GM19240 (cell line): Measurements from ENCODE around the gene NHLRC4.

ENCODE experiments used
- DNase-seq: peaks from one replicate; pipeline ENCODE4 v3.0.0; 2011; ENCODE audit warnings: low spot score; ENCODE audit not compliant: insufficient read length

The NHLRC4 gene

GRCh38 chr16:530111-530817 is 36.5 kb upstream of the NHLRC4 start:
- no peak for DNase-seq

GRCh38 chr16:531494-532125 is 35.2 kb upstream of the NHLRC4 start:
- DNase-seq = no peak

- no peak for DNase-seq
Observed at GRCh38 chr16:533391-534123, 33.2 kb upstream of the NHLRC4 start.

- no peak for DNase-seq
Observed at GRCh38 chr16:534135-534534, 32.7 kb upstream of the NHLRC4 start.

GRCh38 chr16:534856-535445 is 31.9 kb upstream of the NHLRC4 start:
- DNase-seq = no peak

GRCh38 chr16:535446-536405 is 31.1 kb upstream of the NHLRC4 start:
- no peak for DNase-seq

GRCh38 chr16:536746-537145 is 30.1 kb upstream of the NHLRC4 start:
- no peak for DNase-seq

- DNase-seq = no peak
Observed at GRCh38 chr16:537415-538335, 29.1 kb upstream of the NHLRC4 start.

GRCh38 chr16:539901-540530 is 26.8 kb upstream of the NHLRC4 start:
- no peak for DNase-seq

- DNase-seq = no peak
Observed at GRCh38 chr16:540645-541340, 26.0 kb upstream of the NHLRC4 start.

- DNase-seq = no peak
Observed at GRCh38 chr16:543301-544164, 23.3 kb upstream of the NHLRC4 start.

GRCh38 chr16:544517-544916 is 22.3 kb upstream of the NHLRC4 start:
- no peak for DNase-seq

GRCh38 chr16:546909-547770 is 19.7 kb upstream of the NHLRC4 start:
- no peak for DNase-seq

- DNase-seq = no peak
Observed at GRCh38 chr16:548586-548985, 18.2 kb upstream of the NHLRC4 start.

- no peak for DNase-seq
Observed at GRCh38 chr16:549544-550263, 17.1 kb upstream of the NHLRC4 start.

GRCh38 chr16:551210-551609 is 15.6 kb upstream of the NHLRC4 start:
- DNase-seq = no peak
